HEK293 (cell line): Measurements from ENCODE around the gene SPON1.

Experiments
- CTCF ChIP-seq: fragments of 450-650 bp; formaldehyde crosslinking; IDR thresholded peaks from 2 replicates; pipeline ENCODE4 v1.5.1; 2016; ENCODE audit warnings: missing biosample characterization, missing genetic modification characterization
- PBX3 ChIP-seq: sonication (generic); formaldehyde crosslinking; IDR thresholded peaks from 2 replicates; pipeline ENCODE4 v1.8.1; 2022; ENCODE audit warnings: mild to moderate bottlenecking, moderate library complexity, missing genetic modification reagents
- ZNF518A ChIP-seq: fragments of 450-650 bp; formaldehyde crosslinking; conservative IDR thresholded peaks from 2 replicates; pipeline ENCODE4 v1.5.1; 2016; ENCODE audit warnings: low read depth, missing biosample characterization, missing genetic modification characterization
- ZNF677 ChIP-seq: fragments of 450-650 bp; IDR thresholded peaks from 2 replicates; pipeline ENCODE4 v1.5.0; 2018; ENCODE audit warnings: missing biosample characterization, mild to moderate bottlenecking, missing genetic modification characterization, moderate library complexity

GRCh38 chr11:13999704-14000103, 37.2 kb downstream of the SPON1 start:
- TF ChIP-seq ZNF518A (tag by site-specific recombination) (no peak), CTCF (no peak), ZNF677 (no peak), PBX3 (CRISPR knock-in tag) (no peak)
